Sigmoid colon (tissue), 7 donors: Measurements from ENCODE around the gene RPL18. TPM values are rescaled to one million over a fixed set of nuclear protein-coding genes. Genes with fewer than 3 reads are reported as not detected.

Source experiments
- DNase-seq: peaks from one replicate; pipeline ENCODE4 v3.0.0-alpha.2; 2019
- H3K27ac ChIP-seq, 4 donors: fragments of 200-600 bp; sonication (generic); one replicate each; pipeline ENCODE4 v1.5.1; 2016 to 2019; ENCODE audit warnings: mild to moderate bottlenecking in 1 of 4
- H3K27me3 ChIP-seq, 3 donors: fragments of 200-600 bp; sonication (generic); one replicate each; pipeline ENCODE4 v1.5.1; 2019; ENCODE audit warnings: mild to moderate bottlenecking in 1 of 3
- H3K36me3 ChIP-seq, 4 donors: fragments of 200-600 bp; sonication (generic); one replicate each; pipeline ENCODE4 v1.5.1; 2016 to 2019
- H3K4me1 ChIP-seq, 4 donors: fragments of 200-600 bp; sonication (generic); one replicate each; pipeline ENCODE4 v1.5.1; 2017 to 2019
- H3K4me3 ChIP-seq, 4 donors: fragments of 200-600 bp; sonication (generic); one replicate each; pipeline ENCODE4 v1.5.1; 2017 to 2019; ENCODE audit warnings: mild to moderate bottlenecking in 2 of 4, moderate library complexity in 1 of 4
- H3K9me3 ChIP-seq, 4 donors: fragments of 200-600 bp in 3 of 4; sonication (generic) in 3 of 4; one replicate each; pipeline versions ENCODE4 v1.5.1 to v1.6.1; 2013 to 2019
- CTCF ChIP-seq, 4 experiments: fragments of 450-650 bp in 3 of 4; fragments of 200-600 bp in 1 of 4; IDR thresholded peaks; one replicate each; pipeline ENCODE4 v1.5.1; 2016 to 2019; ENCODE audit warnings: antibody characterized with exemption in 4 of 4, mild to moderate bottlenecking in 3 of 4, moderate library complexity in 2 of 4
- EP300 ChIP-seq, 4 donors: sonication (generic); formaldehyde crosslinking; IDR thresholded peaks; one replicate each; pipeline ENCODE4 v1.6.1; 2017; ENCODE audit warnings: antibody characterized with exemption in 4 of 4
- POLR2A ChIP-seq, 2 donors: fragments of 450-650 bp; IDR thresholded peaks; one replicate each; pipeline ENCODE4 v1.6.1; 2016; ENCODE audit warnings: antibody characterized with exemption in 2 of 2, mild to moderate bottlenecking in 2 of 2, moderate library complexity in 2 of 2
- POLR2AphosphoS5 ChIP-seq, 4 donors: sonication (generic); formaldehyde crosslinking; IDR thresholded peaks; one replicate each; pipeline ENCODE4 v1.6.1; 2017; ENCODE audit warnings: antibody characterized with exemption in 4 of 4
- WGBS, 2 donors: extraction: QIAGEN DNeasy Blood & Tissue Kit; methylation state at CpG; one replicate each; pipeline ENCODE4 v1.1.7; 2013; 5-methylcytosine and 5-hydroxymethylcytosine counted together
- intact Hi-C: fragments of 100-400 bp; cut with DNase I; formaldehyde crosslinking; loops from one replicate; pipeline ENCODE4 v1.15.1; 2023
- polyA plus RNA-seq, 3 donors: library from polyadenylated mRNA; stranded (reverse); fragments of 200-250 nt; gene quantifications; one replicate each; pipeline ENCODE4 v1.2.3, GENCODE V29; 2013
- total RNA-seq, 4 donors: library from RNA; depleted of rRNA; stranded (reverse); fragments of >200 nt; gene quantifications; one replicate each; pipeline ENCODE4 v1.1.0, GENCODE V29; 2016
- donor health status: healthy with polysubstance abuse.
- donor health status: Bipolar disorder and iron deficiency.
- donor health status: healthy.

Gene RPL18
- total RNA-seq = 1,000 to 10,000 TPM; 2,699 to 3,791 (median 2,810) TPM
- polyA plus RNA-seq = 1,000 to 10,000 TPM; 2,118 to 3,330 (median 2,641) TPM

- Histone ChIP-seq H3K36me3 (peaks cover 10 to 32% (median 25%) of the 10 kb centered on the region in 4 donors), H3K4me3 (peak within 1 kb of the TSS; percentile 56 to 73 (median 64)), H3K27ac (peak within 1 kb of the TSS; percentile 91 to 95 (median 94)), H3K9me3 (no peaks in the 10 kb centered on the region), H3K27me3 (no peaks in the 10 kb centered on the region), H3K4me1 (peaks cover 0 to 61% (median 45%) of the 10 kb centered on the region in 4 donors)
- TF ChIP-seq POLR2A (IDR thresholded peaks at IDR 0.05) (peak; percentile 90 to 94), CTCF (IDR thresholded peaks at IDR 0.05) (no peak), EP300 (IDR thresholded peaks at IDR 0.05) (peak in 1 of 4 donors; percentile 74), POLR2AphosphoS5 (IDR thresholded peaks at IDR 0.05) (peak; percentile 95 to 99 (median 98))
- peak; percentile 100 for DNase-seq
- 0% methylated on average over 69 of the region's 69 CpGs for WGBS, 2 donors
- intact Hi-C loops = loop anchor here (1.0 kb wide), 1 partner anchor 30 kb away; no protein-coding TSS in a partner anchor
Observed at GRCh38 chr19:48618916-48619691, at the start of gene RPL18, which contains the start of gene SPHK2. Gene RPL18, minus strand, starts transcription at chr19:48619178. Its CDS starts 35 bp downstream, at chr19:48619143. Gene SPHK2, plus strand, starts transcription at chr19:48619506. Its CDS starts 1,009 bp downstream, at chr19:48620515.

- H3K4me1 ChIP-seq = no peaks in the 10 kb centered on the region
- H3K27me3 ChIP-seq = no peaks in the 10 kb centered on the region
- intact Hi-C loops = no loop called here
- WGBS, 2 donors = 97 to 98% methylated on average over 2 of the region's 2 CpGs
- no peak overlapping the region for H3K27ac ChIP-seq
- H3K9me3 ChIP-seq = no peaks in the 10 kb centered on the region
- no peak overlapping the region for H3K4me3 ChIP-seq
- TF ChIP-seq POLR2AphosphoS5 (IDR thresholded peaks at IDR 0.05) = no peak
- TF ChIP-seq POLR2A (IDR thresholded peaks at IDR 0.05) = no peak
- TF ChIP-seq CTCF (IDR thresholded peaks at IDR 0.05) = no peak
- TF ChIP-seq EP300 (IDR thresholded peaks at IDR 0.05) = no peak
- H3K36me3 ChIP-seq = no peaks in the 10 kb centered on the region
- DNase-seq = no peak
Observed at GRCh38 chr19:48668761-48669160, 49.8 kb upstream of the RPL18 start.

GRCh38 chr19:48668332-48668731, 49.4 kb upstream of the RPL18 start:
- 84 to 91% methylated on average over 3 of the region's 3 CpGs for WGBS, 2 donors
- H3K36me3 ChIP-seq = no peaks in the 10 kb centered on the region
- TF ChIP-seq EP300 (IDR thresholded peaks at IDR 0.05) (no peak), POLR2AphosphoS5 (IDR thresholded peaks at IDR 0.05) (no peak), CTCF (IDR thresholded peaks at IDR 0.05) (no peak), POLR2A (IDR thresholded peaks at IDR 0.05) (no peak)
- no peak overlapping the region for H3K4me3 ChIP-seq
- no peak for DNase-seq
- H3K27me3 ChIP-seq = no peaks in the 10 kb centered on the region
- no peak overlapping the region for H3K27ac ChIP-seq
- no peaks in the 10 kb centered on the region for H3K4me1 ChIP-seq
- no peaks in the 10 kb centered on the region for H3K9me3 ChIP-seq
- intact Hi-C loops = no loop called here

GRCh38 chr19:48665786-48666185, 46.8 kb upstream of the RPL18 start:
- Histone ChIP-seq H3K27me3 (no peaks in the 10 kb centered on the region), H3K36me3 (no peaks in the 10 kb centered on the region), H3K9me3 (no peaks in the 10 kb centered on the region), H3K4me1 (peaks cover 0 to 7% (median 6%) of the 10 kb centered on the region in 4 donors), H3K27ac (no peak overlapping the region), H3K4me3 (no peak overlapping the region)
- 35 to 90% methylated on average over 6 of the region's 6 CpGs for WGBS, 2 donors
- TF ChIP-seq CTCF (IDR thresholded peaks at IDR 0.05) (no peak), POLR2AphosphoS5 (IDR thresholded peaks at IDR 0.05) (no peak), EP300 (IDR thresholded peaks at IDR 0.05) (no peak), POLR2A (IDR thresholded peaks at IDR 0.05) (no peak)
- no peak for DNase-seq
- intact Hi-C loops = no loop called here
